ENCODE data around the gene TTC39B.

Gene TTC39B

GRCh38 chr9:15299374-15299939 lies 7.6 kb downstream of the TTC39B start:
- no peak for DNase-seq

GRCh38 chr9:15298362-15298761 lies 8.7 kb downstream of the TTC39B start:
- DNase-seq, result no peak

- DNase-seq, result peak; percentile 27
Observed at GRCh38 chr9:15295761-15296405, 11.1 kb downstream of the TTC39B start.

- DNase-seq, result no peak
Observed at GRCh38 chr9:15294604-15295003, 12.4 kb downstream of the TTC39B start.

GRCh38 chr9:15293804-15294316 lies 13.2 kb downstream of the TTC39B start:
- no peak for DNase-seq

- DNase-seq, result no peak
Observed at GRCh38 chr9:15293084-15293483, 13.9 kb downstream of the TTC39B start.

- no peak for DNase-seq
Observed at GRCh38 chr9:15289603-15290002, 17.4 kb downstream of the TTC39B start.

- DNase-seq, result no peak
Observed at GRCh38 chr9:15287309-15287708, 19.7 kb downstream of the TTC39B start.

- DNase-seq, result no peak
Observed at GRCh38 chr9:15286161-15286821, 20.7 kb downstream of the TTC39B start.

- DNase-seq, result no peak
Observed at GRCh38 chr9:15282567-15283285, 24.3 kb downstream of the TTC39B start.

- DNase-seq, result no peak
Observed at GRCh38 chr9:15280647-15281046, 26.4 kb downstream of the TTC39B start.

GRCh38 chr9:15278839-15279238 lies 28.2 kb downstream of the TTC39B start:
- DNase-seq, result no peak

GRCh38 chr9:15278091-15278687 lies 28.8 kb downstream of the TTC39B start:
- DNase-seq, result no peak

GRCh38 chr9:15277400-15278090 lies 29.5 kb downstream of the TTC39B start:
- no peak for DNase-seq

GRCh38 chr9:15276328-15276938 lies 30.6 kb downstream of the TTC39B start:
- peak; percentile 31 for DNase-seq

- DNase-seq, result no peak
Observed at GRCh38 chr9:15274425-15274824, 32.6 kb downstream of the TTC39B start.

- no peak for DNase-seq
Observed at GRCh38 chr9:15272377-15272928, 34.6 kb downstream of the TTC39B start.

GRCh38 chr9:15271403-15271802 lies 35.6 kb downstream of the TTC39B start:
- no peak for DNase-seq

GRCh38 chr9:15268782-15269181 lies 38.2 kb downstream of the TTC39B start:
- DNase-seq, result no peak

GRCh38 chr9:15268317-15268716 lies 38.7 kb downstream of the TTC39B start:
- DNase-seq, result no peak

- DNase-seq, result no peak
Observed at GRCh38 chr9:15264918-15265317, 42.1 kb downstream of the TTC39B start.

GRCh38 chr9:15262581-15262980 lies 44.4 kb downstream of the TTC39B start:
- DNase-seq, result no peak

Measured in NCI-H774 (cell line).